Loucy (cell line): ENCODE data around the gene CMTM7.

Source experiments
- CTCF ChIP-seq: fragments of 200-600 bp; sonication (generic); conservative IDR thresholded peaks from 2 replicates; pipeline ENCODE4 v1.5.1; 2014; ENCODE audit warnings: mild to moderate bottlenecking, antibody characterized with exemption, low read length
- EZH2phosphoT487 ChIP-seq: fragments of 200-600 bp; IDR thresholded peaks from 2 replicates; pipeline ENCODE4 v1.6.1; 2018; ENCODE audit warnings: antibody characterized with exemption, mild to moderate bottlenecking, moderate library complexity, borderline replicate concordance

GRCh38 chr3:32387512-32387911, 4.1 kb upstream of the CMTM7 start:
- TF ChIP-seq CTCF (no peak), EZH2phosphoT487 (no peak)
